Stimulated activated CD4-positive, alpha-beta T cell treated with anti-CD3 and anti-CD28 coated beads, Interleukin-4, amount 100 ng/mL, for 48 hours (primary cell): Measurements from ENCODE around the gene PRR33.

Experiments used
- DNase-seq, 2 donors: peaks; one replicate each; pipeline ENCODE4 v3.0.0-alpha.2; 2020; ENCODE audit warnings: low read depth in 2 of 2

Gene PRR33

DNA sequence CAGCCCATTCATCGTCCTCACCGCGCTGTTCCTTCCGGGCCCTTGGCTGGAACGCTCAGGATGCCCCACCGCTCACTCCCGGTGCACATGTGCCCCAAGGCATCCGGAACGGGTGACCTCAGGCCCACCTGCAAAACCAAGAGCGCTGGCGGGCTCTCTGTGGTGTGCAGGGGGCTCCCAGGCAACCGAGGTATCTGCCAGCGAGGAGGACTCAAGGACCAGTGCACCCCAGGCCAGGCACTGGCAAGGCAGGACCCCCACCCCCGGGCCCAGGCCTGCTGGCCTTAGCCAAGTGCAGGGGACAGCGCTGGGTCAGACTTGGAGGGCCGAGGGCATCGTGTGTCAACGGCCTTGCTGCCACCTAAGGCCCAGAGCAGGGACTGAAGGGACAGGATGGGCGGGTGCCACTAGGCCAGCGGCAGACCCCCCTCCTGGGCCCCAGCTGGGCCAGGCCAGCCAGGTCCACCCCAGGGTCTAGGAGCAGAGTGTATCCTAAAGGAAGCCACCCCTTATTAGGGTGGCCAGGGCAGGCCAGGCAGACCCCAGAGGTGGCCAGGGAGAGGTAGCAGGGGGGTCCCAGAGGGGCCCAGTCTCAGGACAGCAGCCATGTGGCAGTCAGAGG is 36.3 kb upstream of the PRR33 start:
- DNase-seq: no peak

- DNase-seq: no peak
Observed at GRCh38 chr11:1927026-1927847, 35.5 kb upstream of the PRR33 start.

GRCh38 chr11:1926156-1927025 is 34.7 kb upstream of the PRR33 start:
- DNase-seq: no peak

DNA sequence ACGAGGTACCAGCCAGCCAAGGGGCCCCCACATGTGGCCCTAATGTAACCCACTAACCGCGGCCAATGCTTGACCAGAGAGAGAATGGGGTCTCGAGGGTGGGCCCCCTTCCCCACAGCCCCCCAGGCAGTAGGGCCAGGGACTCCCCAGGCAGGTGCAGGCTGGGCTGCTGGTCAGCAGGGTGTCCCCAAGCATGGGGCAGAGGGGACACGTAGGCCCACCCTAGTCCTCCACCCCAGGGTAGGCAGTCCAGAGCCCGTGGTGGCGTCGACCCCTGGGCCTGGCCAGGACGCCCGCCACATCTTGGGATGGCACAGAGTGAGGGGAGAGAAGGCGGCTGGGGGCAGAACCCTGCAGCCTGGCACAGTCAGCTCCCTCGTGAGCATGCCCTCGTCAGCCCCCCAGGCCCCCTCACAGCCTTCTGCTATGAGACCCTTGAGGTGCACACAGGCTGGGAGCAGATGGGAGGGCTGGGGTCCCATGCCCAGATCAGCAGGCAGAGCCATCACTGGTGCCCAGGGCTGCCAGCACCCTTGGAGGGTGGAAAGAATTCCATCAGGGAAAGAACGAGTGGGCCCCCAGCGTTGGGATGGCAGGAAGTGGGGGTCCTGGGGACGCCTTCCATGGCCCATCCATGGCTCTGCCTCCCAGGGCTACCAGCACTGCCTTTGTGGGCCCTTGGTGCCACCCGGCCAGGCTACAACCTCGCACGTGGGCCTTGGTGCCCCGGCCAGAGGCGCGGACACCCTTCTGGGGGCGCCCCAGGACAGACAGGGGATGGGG is 33.9 kb upstream of the PRR33 start:
- no peak for DNase-seq

- DNase-seq: no peak
Observed at GRCh38 chr11:1924646-1925372, 33.1 kb upstream of the PRR33 start.

DNA sequence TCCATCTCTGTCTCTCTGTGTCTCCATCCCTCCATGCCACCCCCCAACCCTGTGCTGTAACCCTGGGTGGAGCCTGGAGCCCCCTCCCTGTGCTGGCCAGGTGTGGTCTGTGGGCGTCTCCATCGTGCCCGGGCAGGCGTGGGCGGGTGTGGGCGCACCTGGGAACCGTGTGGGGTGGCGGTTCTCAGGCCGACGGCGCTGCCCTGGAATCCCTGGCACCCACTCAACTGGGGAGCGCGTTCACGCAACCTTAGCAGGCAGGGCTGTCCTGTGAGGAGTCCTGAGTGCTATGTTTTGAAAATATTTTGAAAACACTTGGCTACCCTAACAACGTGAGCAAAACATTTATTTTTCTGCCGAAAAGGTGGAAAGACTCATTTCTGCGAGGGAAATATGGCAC is 32.5 kb upstream of the PRR33 start:
- no peak for DNase-seq

GRCh38 chr11:1923201-1923956 is 31.7 kb upstream of the PRR33 start:
- no peak for DNase-seq

GRCh38 chr11:1922481-1923081 is 30.9 kb upstream of the PRR33 start:
- DNase-seq: no peak

GRCh38 chr11:1921574-1922141 is 30.0 kb upstream of the PRR33 start:
- DNase-seq: no peak

DNA sequence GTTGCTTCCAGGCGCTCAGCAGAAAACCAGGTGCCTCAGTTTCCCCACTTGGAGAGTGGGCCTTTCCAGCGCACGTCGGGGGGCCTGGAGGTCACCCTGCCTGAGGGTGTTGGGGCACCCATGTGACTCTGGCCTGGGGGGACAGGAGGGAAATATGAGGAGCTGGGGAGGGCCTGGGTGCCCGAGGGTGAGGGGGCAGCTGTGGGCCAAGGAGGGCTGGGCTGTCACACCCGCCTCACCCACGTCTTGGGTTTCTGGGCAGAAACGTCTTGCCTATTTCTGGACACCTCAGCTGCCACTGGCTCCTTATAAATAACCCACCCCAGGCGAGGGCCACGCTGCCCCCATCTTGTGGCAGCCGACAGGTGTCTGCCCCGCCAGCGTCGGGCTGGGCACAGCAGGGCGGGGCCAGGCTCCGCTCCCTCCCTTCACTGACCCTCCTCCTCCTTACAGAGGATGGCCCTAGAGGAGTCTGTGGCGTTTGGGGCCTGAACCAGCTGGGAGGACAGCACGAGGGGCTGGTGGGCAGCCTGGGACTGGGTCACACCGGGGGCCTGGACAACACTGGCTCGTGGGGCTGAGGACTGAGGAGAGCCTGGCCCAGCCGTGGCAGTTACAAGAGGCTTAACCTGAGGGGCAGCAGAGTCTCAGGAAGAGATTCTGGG is 29.3 kb upstream of the PRR33 start:
- no peak for DNase-seq

DNA sequence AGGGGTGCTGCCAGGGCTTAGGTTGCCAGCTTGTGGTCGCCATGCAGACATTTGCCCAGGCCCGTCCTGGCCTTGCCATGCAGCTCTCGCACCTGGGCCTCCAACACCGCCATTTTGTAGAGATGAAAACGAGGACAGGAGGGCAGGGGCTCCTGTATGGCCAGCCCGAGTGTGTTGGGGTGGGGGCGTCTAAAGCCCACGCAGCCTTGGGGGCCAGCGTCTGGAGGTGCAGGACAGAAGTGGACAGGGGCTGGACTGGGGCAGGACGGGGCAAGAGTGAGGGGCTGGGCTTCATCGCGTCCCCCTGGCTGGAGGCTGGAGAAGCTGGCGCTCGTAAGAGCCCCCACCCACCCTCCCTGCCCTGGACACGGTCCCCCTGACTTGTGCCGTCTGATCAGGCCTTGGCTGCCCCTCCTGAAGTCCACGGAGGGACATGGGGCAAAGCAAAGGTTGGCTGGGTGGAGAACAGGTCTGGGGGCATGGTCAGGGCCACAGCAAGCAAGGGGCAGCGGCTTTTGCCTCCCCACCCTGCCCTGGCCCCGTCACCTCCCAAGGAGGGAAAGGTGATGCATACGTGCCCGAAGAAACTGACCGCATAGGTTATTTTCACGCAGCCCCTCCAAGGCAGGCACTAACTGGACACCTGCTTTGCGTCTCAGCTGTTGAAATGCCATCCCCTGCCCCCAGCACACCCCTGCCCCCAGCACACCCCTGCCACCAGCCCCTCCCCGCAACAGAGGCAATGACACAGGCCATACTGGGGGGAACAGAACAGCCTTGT is 28.6 kb upstream of the PRR33 start:
- DNase-seq: no peak

- no peak for DNase-seq
Observed at GRCh38 chr11:1919391-1920127, 27.9 kb upstream of the PRR33 start, which contains the start of gene TNNT3. Gene TNNT3, plus strand, starts transcription at chr11:1919703. Its CDS starts 3,172 bp downstream, at chr11:1922875.

DNA sequence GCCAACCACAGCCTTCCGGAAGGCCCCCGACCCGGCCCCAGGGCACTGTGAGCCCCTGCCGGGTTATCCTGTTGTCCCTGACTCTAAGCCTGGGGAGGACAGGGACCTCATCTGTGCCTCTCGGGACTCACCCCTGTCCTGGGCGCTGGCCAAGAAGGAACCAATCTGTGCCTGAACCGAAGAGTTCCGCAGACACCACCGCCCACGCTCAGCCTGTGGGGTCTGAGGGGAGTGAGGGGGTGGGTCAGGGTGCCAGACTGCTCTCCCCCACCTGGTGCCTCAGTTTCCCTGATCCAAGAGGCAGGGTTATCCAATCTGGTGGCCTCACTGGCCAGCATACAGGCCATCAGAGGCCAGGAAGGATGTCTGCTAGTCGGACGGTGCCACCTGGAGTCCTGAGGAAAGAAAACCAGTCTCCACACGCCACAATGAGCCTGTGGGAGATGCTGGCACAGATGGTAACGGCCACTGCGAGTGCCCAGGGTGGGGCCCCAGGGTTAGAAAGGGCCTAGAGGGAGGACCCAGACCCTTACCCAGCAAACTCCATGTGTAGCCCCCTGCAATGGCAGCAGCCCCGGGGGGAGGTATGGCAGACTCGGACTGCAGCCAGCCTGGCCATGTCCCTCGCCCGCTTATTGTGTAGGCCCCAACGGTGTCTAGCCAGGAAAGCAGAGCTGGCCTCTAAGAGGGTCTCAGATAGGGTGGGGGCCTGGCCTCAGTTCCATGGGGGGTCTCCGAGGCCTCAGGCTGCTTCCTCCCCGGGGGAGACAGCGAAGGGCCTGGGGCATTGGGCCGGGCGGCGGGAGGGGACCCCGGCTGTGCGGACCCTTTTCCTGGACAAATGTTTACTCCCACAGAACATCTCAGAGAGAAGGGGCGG is 27.0 kb upstream of the PRR33 start:
- no peak for DNase-seq

GRCh38 chr11:1917523-1918435 is 26.1 kb upstream of the PRR33 start:
- no peak for DNase-seq

- no peak for DNase-seq
Observed at GRCh38 chr11:1916986-1917522, 25.4 kb upstream of the PRR33 start.
